GM08714 (cell line): ENCODE measurements around the gene PHF10.
"Not testable (repeated sequence)": the region's sequence is repeated elsewhere in the genome, so short reads cannot be mapped to it uniquely, and the experiment has no call there.

ENCODE experiments used
- H3K4me3 ChIP-seq: fragments of 200-500 bp; sonication (Bioruptor generic); 2 replicates; pipeline ENCODE4 v1.5.1; 2014; ENCODE audit warnings: mild to moderate bottlenecking, low read length, inconsistent platforms
- ZNF274 ChIP-seq: IDR thresholded peaks from 2 replicates; pipeline ENCODE4 v1.6.1; 2012; ENCODE audit warnings: mild to moderate bottlenecking, low read depth, low read length

PHF10 gene

DNA sequence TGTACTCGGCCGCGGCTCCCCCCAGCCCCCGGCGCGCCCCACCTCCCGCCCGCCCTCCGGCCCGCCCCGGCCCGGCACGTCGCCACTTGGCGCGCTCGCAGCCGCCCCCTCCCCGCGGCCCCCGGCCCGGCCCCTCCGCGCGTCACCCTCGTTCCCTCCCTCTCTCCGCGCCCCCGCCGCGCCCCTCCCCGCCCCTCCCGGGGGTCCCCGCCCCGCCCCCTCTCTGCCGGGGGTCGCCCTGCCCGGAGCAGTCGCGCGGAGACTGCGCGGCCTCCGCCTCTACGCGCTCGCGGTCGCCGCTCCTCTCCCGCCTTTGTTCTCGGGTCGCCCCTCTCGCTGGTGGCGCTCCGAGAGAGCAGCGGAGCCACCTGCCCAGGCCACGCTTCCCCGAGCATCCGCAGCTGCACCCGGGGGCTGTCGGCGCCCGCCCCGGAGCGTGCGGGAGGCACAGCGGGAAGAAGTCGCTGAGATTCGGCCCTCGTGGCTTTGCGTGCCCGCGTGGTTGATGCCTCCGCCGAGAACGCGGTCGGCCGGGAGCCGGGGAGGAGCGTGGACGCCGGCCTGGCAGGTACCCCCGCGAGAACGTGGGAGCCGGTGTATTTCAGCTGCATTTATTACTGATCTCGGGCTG lies at the start of gene PHF10:
PHF10 (minus strand) TSS at position 7 of the 631 bp plus-strand sequence. CDS start 569 bp downstream, outside the sequence.
- TF ChIP-seq ZNF274: no peak
- peak within 1 kb of the TSS; percentile 71 for H3K4me3 ChIP-seq

GRCh38 chr6:169766921-169767736 lies 42.8 kb upstream of the PHF10 start:
- H3K4me3 ChIP-seq: no peak overlapping the region
- no peak for TF ChIP-seq ZNF274

- H3K4me3 ChIP-seq: no peak overlapping the region
- TF ChIP-seq ZNF274: no peak
Observed at GRCh38 chr6:169766232-169766631, 41.9 kb upstream of the PHF10 start.

GRCh38 chr6:169765789-169766188 lies 41.5 kb upstream of the PHF10 start:
- H3K4me3 ChIP-seq: not testable (repeated sequence)

GRCh38 chr6:169763881-169764280 lies 39.6 kb upstream of the PHF10 start:
- TF ChIP-seq ZNF274: no peak
- H3K4me3 ChIP-seq: no peak overlapping the region

DNA sequence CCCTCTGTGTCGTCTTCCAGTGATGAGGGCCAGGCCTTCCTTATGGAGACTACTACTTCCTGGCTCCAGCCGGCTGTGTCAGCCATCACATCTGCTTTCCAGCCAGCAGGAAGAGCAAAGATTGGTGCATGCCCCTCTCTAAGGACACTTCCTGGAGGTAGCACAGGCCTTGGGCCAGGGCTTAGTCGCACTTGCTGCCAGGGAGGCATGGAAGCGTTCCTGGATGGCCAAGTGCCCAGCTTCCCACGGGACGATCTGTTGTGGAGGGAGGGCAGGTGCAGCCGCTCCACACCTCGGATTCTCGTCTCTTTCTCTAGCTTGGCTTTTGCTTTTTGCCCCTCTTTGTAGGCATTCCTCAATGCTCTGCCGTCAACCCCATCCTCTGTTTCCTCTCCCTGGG lies 39.0 kb upstream of the PHF10 start:
- no peak for TF ChIP-seq ZNF274

DNA sequence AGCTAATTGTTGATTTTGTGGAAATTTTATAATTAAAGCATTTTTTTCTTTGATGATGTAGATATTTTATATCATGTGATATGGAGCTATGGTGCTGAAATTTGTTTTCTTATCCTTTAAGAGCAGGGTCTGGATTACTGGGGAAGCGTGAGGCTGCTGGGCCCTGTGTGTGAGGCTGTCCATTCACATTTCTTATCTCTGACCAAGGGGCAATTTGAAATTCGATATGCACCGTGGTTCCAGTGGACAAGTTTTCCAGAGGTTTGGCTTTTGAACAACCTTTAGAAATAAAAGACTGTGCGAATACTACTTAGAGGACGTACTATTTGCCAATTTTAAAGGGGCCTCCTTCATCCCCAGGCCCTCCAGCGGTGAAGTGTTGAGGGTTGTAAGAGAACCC lies 30.9 kb upstream of the PHF10 start:
- TF ChIP-seq ZNF274: no peak
- H3K4me3 ChIP-seq: no peak overlapping the region

More for the DNA sequence above, 39.0 kb upstream of the PHF10 start:
- H3K4me3 ChIP-seq: no peak overlapping the region

DNA sequence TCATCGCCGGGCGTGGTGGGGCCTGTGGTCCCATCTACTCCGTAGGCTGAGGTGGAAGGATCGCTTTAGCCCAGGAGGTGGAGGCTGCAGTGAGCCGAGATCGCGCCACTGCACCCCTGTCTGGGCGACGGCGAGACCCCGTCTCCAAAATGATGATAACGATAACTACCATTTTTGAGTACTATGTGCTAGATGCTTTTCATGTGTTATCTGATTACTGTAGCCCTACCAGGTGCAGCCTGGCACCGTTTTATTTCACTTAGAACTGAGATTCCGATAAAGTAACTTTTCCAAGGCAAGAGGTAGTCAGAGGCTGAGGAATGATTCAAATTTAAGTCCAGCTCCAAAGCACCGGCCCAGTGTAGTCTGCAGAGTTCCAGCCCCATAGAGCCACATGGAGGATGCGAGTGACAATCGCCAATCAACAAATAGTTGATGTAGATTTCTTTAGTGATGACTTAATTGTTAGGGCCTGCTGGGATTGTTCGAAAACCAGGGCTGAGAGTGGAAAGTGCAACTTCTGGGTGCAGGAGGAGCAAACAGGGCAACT lies 27.8 kb upstream of the PHF10 start:
- no peak for TF ChIP-seq ZNF274
- peak overlapping the region; percentile 83 for H3K4me3 ChIP-seq

GRCh38 chr6:169751242-169752073 lies 27.2 kb upstream of the PHF10 start, which contains the start of the genes DYNLT2 and ERMARD:
DYNLT2 (minus strand) TSS chr6:169751572; CDS start chr6:169751458, 114 bp downstream.
ERMARD (plus strand) TSS chr6:169751622; CDS start chr6:169751658, 36 bp downstream.
- TF ChIP-seq ZNF274: no peak
- H3K4me3 ChIP-seq: peak within 1 kb of the TSS; percentile 83

DNA sequence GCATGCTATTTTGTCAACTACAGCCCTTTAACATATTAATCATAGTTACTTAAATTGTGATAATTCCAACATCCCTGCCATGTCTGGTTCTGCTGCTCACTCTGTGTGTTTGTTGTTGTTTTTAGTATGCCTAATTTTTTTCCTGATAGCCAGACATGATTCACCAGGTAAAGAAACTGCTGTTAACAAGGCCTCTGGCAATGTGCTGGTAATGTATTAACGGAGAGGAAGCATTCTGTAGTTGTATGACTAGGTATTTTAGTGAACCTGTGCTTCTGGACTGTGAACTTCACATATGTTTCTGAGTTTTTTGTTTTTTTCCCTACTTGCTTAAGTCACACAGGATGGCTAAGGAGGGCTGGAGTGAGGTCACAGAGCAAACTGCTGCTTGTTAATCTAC lies 22.3 kb upstream of the PHF10 start:
- TF ChIP-seq ZNF274: no peak

DNA sequence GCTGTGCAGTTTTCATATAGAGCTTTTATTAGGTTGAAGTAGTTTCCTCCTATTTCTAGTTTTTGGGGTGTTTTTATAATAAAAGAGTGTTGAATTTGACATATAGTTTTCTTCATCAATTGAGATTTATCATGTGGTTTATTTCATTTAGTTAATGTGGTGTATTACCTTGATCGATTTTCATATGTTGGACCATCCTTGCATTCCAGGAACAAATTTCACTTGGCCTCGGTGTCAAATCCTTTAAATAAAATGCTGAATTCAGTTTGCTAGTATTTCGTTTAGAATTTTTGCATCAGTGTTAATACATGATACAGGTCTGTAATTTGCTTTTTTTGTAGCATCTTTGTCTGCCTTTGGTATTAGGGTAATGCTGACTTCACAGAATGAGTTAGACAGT lies 21.1 kb upstream of the PHF10 start:
- no peak overlapping the region for H3K4me3 ChIP-seq
- no peak for TF ChIP-seq ZNF274

More for the DNA sequence above, 22.3 kb upstream of the PHF10 start:
- H3K4me3 ChIP-seq: no peak overlapping the region

DNA sequence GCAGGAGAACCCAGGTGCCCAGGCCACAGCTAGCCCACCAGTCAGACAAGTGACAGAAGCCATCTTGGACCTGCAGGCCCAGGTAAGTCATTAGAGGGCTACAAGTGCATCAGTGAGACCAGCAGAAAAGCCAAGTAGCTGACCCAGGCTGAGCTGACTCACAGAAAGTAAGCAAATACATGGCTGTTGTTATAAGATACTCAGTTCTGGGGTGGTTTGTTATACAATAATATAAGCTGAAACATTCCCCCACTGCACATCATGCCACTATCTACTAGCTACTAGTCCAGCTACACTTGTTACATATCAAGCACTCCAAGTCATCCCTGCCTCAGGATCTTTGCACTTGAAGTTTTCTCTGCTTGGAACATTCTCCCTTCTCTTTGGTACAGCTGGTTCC lies 17.0 kb upstream of the PHF10 start:
- no peak overlapping the region for H3K4me3 ChIP-seq
- no peak for TF ChIP-seq ZNF274

GRCh38 chr6:169738976-169739529 lies 14.8 kb upstream of the PHF10 start:
- H3K4me3 ChIP-seq: no peak overlapping the region
- no peak for TF ChIP-seq ZNF274
